HG02763 (cell line): ENCODE data around the gene TNRC18.
"Not testable (repeated sequence)": the region's sequence is repeated elsewhere in the genome, so short reads cannot be mapped to it uniquely, and the experiment has no call there.

Source experiments
- ATAC-seq: cut with Tn5 transposase; IDR thresholded peaks from one replicate; pipeline ENCODE4 v1.9.1; 2021; ENCODE audit warnings: mild to moderate bottlenecking, moderate library complexity; ENCODE audit not compliant: unreplicated experiment

Gene TNRC18

GRCh38 chr7:5275510-5275909 lies 148.1 kb downstream of the TNRC18 start:
- ATAC-seq, result not testable (repeated sequence)

GRCh38 chr7:5274985-5275431 lies 148.6 kb downstream of the TNRC18 start:
- not testable (repeated sequence) for ATAC-seq

GRCh38 chr7:5274441-5274840 lies 149.2 kb downstream of the TNRC18 start:
- no peak for ATAC-seq

- not testable (repeated sequence) for ATAC-seq
These were observed 149.7 kb downstream of the TNRC18 start for GRCh38 chr7:5273831-5274405.

- no peak for ATAC-seq
These were observed 152.8 kb downstream of the TNRC18 start for GRCh38 chr7:5270788-5271187.

GRCh38 chr7:5269992-5270657 lies 153.5 kb downstream of the TNRC18 start:
- not testable (repeated sequence) for ATAC-seq

GRCh38 chr7:5267829-5268228 lies 155.8 kb downstream of the TNRC18 start:
- ATAC-seq, result not testable (repeated sequence)

- no peak for ATAC-seq
These were observed 157.2 kb downstream of the TNRC18 start for GRCh38 chr7:5266191-5267028.

GRCh38 chr7:5265320-5266190 lies 158.1 kb downstream of the TNRC18 start:
- no peak for ATAC-seq

- not testable (repeated sequence) for ATAC-seq
These were observed 160.6 kb downstream of the TNRC18 start for GRCh38 chr7:5263066-5263465.

- not testable (repeated sequence) for ATAC-seq
These were observed 163.0 kb downstream of the TNRC18 start for GRCh38 chr7:5260530-5261068.
